KMS-11 (cell line): ENCODE data around the gene MLLT10.

Experiments used
- H2AFZ ChIP-seq: fragments of 200-600 bp; sonication (generic); 2 replicates; pipeline ENCODE4 v1.6.1; 2016; ENCODE audit warnings: antibody characterized with exemption, mixed run types, low read depth
- H3K27ac ChIP-seq: fragments of 200-600 bp; sonication (generic); 2 replicates; pipeline ENCODE4 v1.6.1; 2016; ENCODE audit warnings: mild to moderate bottlenecking, mixed run types
- H3K27me3 ChIP-seq: fragments of 200-600 bp; sonication (generic); 2 replicates; pipeline ENCODE4 v1.6.1; 2017; ENCODE audit warnings: mild to moderate bottlenecking, low read depth, mixed run types, moderate library complexity; ENCODE audit not compliant: insufficient read depth
- H3K36me3 ChIP-seq: fragments of 200-600 bp; sonication (generic); 2 replicates; pipeline ENCODE4 v1.6.1; 2017; ENCODE audit warnings: mild to moderate bottlenecking, mixed run types; ENCODE audit not compliant: insufficient read depth
- H3K4me1 ChIP-seq: fragments of 200-600 bp; sonication (generic); 2 replicates; pipeline ENCODE4 v1.6.1; 2016; ENCODE audit warnings: mild to moderate bottlenecking, low read depth, mixed run types; ENCODE audit not compliant: poor library complexity, severe bottlenecking
- H3K4me2 ChIP-seq: fragments of 200-600 bp; sonication (generic); 2 replicates; pipeline ENCODE4 v1.7.0; 2016; ENCODE audit warnings: mild to moderate bottlenecking, mixed run types
- H3K4me3 ChIP-seq: fragments of 200-600 bp; sonication (generic); IDR thresholded peaks from 2 replicates; pipeline ENCODE4 v1.6.1; 2017; ENCODE audit warnings: low read depth, low read length, mixed read lengths; ENCODE audit not compliant: insufficient read depth
- H3K79me2 ChIP-seq: fragments of 200-600 bp; sonication (generic); 2 replicates; pipeline ENCODE4 v1.6.1; 2016; ENCODE audit warnings: low read depth, mixed run types; ENCODE audit not compliant: insufficient read depth
- H3K9ac ChIP-seq: fragments of 200-600 bp; sonication (generic); 2 replicates; pipeline ENCODE4 v1.6.1; 2016; ENCODE audit warnings: mild to moderate bottlenecking, mixed run types
- H4K20me1 ChIP-seq: fragments of 200-600 bp; sonication (generic); 2 replicates; pipeline ENCODE4 v1.6.1; 2016; ENCODE audit warnings: mild to moderate bottlenecking, mixed run types; ENCODE audit not compliant: insufficient read depth
- TF ChIP-seq, protein P1 (sequence below): fragments of 200-600 bp; sonication (generic); conservative IDR thresholded peaks from 2 replicates; pipeline ENCODE4 v1.6.1; 2017; ENCODE audit warnings: low read depth, mild to moderate bottlenecking, antibody characterized with exemption, low read length, moderate library complexity, mixed read lengths

MLLT10 gene

DNA sequence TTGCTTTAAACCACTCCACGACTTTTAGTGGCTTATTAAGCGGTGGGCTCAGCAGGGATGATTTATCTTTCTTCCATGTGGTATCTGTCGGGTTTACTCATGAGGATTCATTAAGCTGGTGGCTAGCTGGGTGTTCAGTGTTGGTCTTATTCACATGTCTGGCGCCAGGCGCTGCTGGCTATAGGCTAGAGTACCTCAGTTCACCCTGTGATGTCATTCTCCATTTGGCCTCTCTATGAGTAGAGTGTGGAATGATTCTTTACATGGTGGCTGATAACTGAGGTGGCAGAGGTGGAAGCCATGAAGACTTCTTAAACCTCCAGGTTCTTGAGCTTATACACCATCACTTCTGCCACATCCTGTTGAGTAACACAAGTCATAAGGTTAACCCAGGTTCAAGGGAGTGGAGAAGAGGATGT is 115.4 kb downstream of the MLLT10 start:
- no peak overlapping the region for H3K27ac ChIP-seq
- no peak overlapping the region for H3K4me3 ChIP-seq
- no peak overlapping the region for H3K9ac ChIP-seq
- no peaks in the 10 kb centered on the region for H3K4me1 ChIP-seq
- TF ChIP-seq, protein P1, sequence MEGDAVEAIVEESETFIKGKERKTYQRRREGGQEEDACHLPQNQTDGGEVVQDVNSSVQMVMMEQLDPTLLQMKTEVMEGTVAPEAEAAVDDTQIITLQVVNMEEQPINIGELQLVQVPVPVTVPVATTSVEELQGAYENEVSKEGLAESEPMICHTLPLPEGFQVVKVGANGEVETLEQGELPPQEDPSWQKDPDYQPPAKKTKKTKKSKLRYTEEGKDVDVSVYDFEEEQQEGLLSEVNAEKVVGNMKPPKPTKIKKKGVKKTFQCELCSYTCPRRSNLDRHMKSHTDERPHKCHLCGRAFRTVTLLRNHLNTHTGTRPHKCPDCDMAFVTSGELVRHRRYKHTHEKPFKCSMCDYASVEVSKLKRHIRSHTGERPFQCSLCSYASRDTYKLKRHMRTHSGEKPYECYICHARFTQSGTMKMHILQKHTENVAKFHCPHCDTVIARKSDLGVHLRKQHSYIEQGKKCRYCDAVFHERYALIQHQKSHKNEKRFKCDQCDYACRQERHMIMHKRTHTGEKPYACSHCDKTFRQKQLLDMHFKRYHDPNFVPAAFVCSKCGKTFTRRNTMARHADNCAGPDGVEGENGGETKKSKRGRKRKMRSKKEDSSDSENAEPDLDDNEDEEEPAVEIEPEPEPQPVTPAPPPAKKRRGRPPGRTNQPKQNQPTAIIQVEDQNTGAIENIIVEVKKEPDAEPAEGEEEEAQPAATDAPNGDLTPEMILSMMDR, result no peak
- H2AFZ ChIP-seq, result no peak overlapping the region
- no peaks in the 10 kb centered on the region for H3K79me2 ChIP-seq
- H4K20me1 ChIP-seq, result no peaks in the 10 kb centered on the region
- no peaks in the 10 kb centered on the region for H3K27me3 ChIP-seq
- H3K36me3 ChIP-seq, result no peaks in the 10 kb centered on the region
- no peak overlapping the region for H3K4me2 ChIP-seq

DNA sequence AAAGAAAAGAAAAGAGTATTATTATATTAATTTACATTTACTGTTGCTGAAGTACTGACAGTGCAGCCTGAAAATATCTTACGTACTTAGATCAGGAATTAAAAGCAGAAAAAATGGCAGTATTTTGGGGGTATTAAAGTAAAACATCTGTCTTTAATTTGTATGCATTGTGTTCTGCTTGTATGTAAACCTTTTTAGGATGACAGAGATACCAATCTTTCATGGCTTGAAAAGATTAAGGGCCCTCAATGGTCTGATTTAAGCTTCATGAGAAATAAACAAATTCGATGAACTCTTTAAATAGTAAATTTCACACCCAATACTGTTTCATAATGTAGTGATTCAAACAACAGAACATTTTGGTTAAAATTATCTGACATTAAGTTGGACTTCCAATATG is 116.3 kb downstream of the MLLT10 start:
- no peak overlapping the region for H3K27ac ChIP-seq
- no peaks in the 10 kb centered on the region for H3K36me3 ChIP-seq
- no peaks in the 10 kb centered on the region for H3K27me3 ChIP-seq
- TF ChIP-seq, protein P1, result no peak
- H3K4me2 ChIP-seq, result no peak overlapping the region
- H3K4me3 ChIP-seq, result no peak overlapping the region
- no peak overlapping the region for H3K9ac ChIP-seq
- H4K20me1 ChIP-seq, result no peaks in the 10 kb centered on the region
- H3K4me1 ChIP-seq, result no peaks in the 10 kb centered on the region
- no peak overlapping the region for H2AFZ ChIP-seq
- no peaks in the 10 kb centered on the region for H3K79me2 ChIP-seq

DNA sequence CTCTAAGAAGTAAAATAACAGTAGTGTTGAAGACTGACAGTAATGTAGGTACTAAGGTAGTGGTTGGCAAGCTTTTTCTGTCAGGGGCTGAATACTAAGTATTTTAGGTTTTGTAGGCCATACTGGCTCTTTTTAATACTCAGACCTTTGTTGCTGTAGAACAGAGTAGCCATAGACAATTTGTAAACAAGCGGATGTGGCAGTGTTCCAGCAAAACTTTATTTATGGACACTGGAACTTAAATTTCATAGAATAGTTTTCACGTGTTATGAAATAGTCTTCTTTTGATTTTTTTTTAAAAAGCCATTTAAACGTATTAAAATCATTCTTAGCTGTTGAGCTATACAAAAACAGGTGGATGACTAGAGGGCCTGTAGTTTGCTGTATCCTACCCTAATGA is 121.2 kb downstream of the MLLT10 start:
- H3K4me1 ChIP-seq, result no peaks in the 10 kb centered on the region
- H3K4me3 ChIP-seq, result no peak overlapping the region
- no peaks in the 10 kb centered on the region for H3K36me3 ChIP-seq
- H3K79me2 ChIP-seq, result no peaks in the 10 kb centered on the region; the same call in 1 of the 2 replicates
- no peaks in the 10 kb centered on the region for H4K20me1 ChIP-seq
- no peak overlapping the region for H3K4me2 ChIP-seq
- H2AFZ ChIP-seq, result no peak overlapping the region
- H3K27ac ChIP-seq, result no peak overlapping the region
- no peaks in the 10 kb centered on the region for H3K27me3 ChIP-seq
- TF ChIP-seq, protein P1, result no peak
- H3K9ac ChIP-seq, result no peak overlapping the region

DNA sequence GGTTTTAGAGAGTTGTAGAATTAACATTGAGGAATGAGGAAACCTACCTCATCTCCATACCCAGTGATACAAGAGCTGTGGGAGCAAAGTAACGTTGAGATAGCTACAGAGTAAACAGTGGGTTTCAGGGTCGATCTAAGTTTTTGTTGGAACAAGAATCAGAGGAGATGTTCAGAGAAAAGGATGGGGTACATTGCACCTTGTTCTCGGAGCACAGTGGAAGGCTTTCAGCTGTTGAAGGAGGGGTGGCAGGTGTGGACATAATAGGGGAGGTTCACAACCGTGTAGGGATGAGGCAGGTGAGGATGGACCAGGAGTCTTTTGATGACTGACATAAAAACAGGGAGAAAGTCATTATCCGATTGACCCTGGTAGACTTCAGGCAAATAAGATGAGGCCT is 121.7 kb downstream of the MLLT10 start:
- no peaks in the 10 kb centered on the region for H3K36me3 ChIP-seq
- no peaks in the 10 kb centered on the region; the same call in 1 of the 2 replicates for H3K79me2 ChIP-seq
- no peaks in the 10 kb centered on the region for H3K27me3 ChIP-seq
- H3K4me2 ChIP-seq, result no peak overlapping the region
- H3K4me1 ChIP-seq, result no peaks in the 10 kb centered on the region
- no peak overlapping the region for H3K9ac ChIP-seq
- TF ChIP-seq, protein P1, result no peak
- no peaks in the 10 kb centered on the region for H4K20me1 ChIP-seq
- H2AFZ ChIP-seq, result no peak overlapping the region
- no peak overlapping the region for H3K27ac ChIP-seq
- no peak overlapping the region for H3K4me3 ChIP-seq
